ENCODE results near the gene USP17L18. TPM values are rescaled to one million over a fixed set of nuclear protein-coding genes. Genes with fewer than 3 reads are reported as not detected.
"Not testable (repeated sequence)": the region's sequence is repeated elsewhere in the genome, so short reads cannot be mapped to it uniquely, and the experiment has no call there.

Gene USP17L18
- total RNA-seq, 1 donor from 2014 or later, result not detected

- intact Hi-C loops (cut with DNase I); H3K4me3 ChIP-seq; H3K36me3 ChIP-seq: not testable (repeated sequence)
Observed at GRCh38 chr4:9267319-9267718, 18.9 kb downstream of the USP17L18 start, which contains the start of gene USP17L22. TSS of gene USP17L22 (plus strand) at chr4:9267619. CDS start at chr4:9267619, 0 bp downstream.

GRCh38 chr4:9271719-9272118, 23.3 kb downstream of the USP17L18 start:
- H3K27ac ChIP-seq; H3K4me1 ChIP-seq; ATAC-seq; H3K27me3 ChIP-seq (ENCODE audit: low read depth); H3K9me3 ChIP-seq; H3K4me3 ChIP-seq; H3K36me3 ChIP-seq; intact Hi-C loops (cut with DNase I): not testable (repeated sequence)
- DNase-seq, result peak; percentile 67

More at GRCh38 chr4:9267319-9267718, 18.9 kb downstream of the USP17L18 start, which contains the start of gene USP17L22:
- ATAC-seq; H3K4me1 ChIP-seq; H3K27ac ChIP-seq; H3K9me3 ChIP-seq; DNase-seq; H3K27me3 ChIP-seq (ENCODE audit: low read depth): not testable (repeated sequence)

Other genes with a start within 250 kb of the USP17L18 start
- not detected for gene FAM90A26, start 78.2 kb upstream of the USP17L18 start, total RNA-seq
- gene USP17L10, start 38.0 kb upstream of the USP17L18 start, total RNA-seq, result not detected
- gene USP17L11, start 33.2 kb upstream of the USP17L18 start, total RNA-seq, result not detected
- not detected for gene USP17L12, start 28.5 kb upstream of the USP17L18 start, total RNA-seq
- not detected for gene USP17L13, start 23.7 kb upstream of the USP17L18 start, total RNA-seq
- not detected for gene USP17L15, start 14.2 kb upstream of the USP17L18 start, total RNA-seq
- not detected for gene USP17L17, start 4.8 kb upstream of the USP17L18 start, total RNA-seq
- not detected for gene USP17L19, start 4.7 kb downstream of the USP17L18 start, total RNA-seq
- gene USP17L20, start 9.5 kb downstream of the USP17L18 start, total RNA-seq, result not detected
- gene USP17L21, start 14.2 kb downstream of the USP17L18 start, total RNA-seq, result not detected
- gene USP17L22, start 19.0 kb downstream of the USP17L18 start, total RNA-seq, result not detected
- gene USP17L24, start 76.5 kb downstream of the USP17L18 start, total RNA-seq, result not detected
- not detected for gene USP17L25, start 81.3 kb downstream of the USP17L18 start, total RNA-seq
- not detected for gene USP17L26, start 86.0 kb downstream of the USP17L18 start, total RNA-seq
- not detected for gene USP17L5, start 90.8 kb downstream of the USP17L18 start, total RNA-seq
- gene USP17L27, start 95.5 kb downstream of the USP17L18 start, total RNA-seq, result not detected
- not detected for gene USP17L28, start 100.3 kb downstream of the USP17L18 start, total RNA-seq
- not detected for gene USP17L29, start 105.0 kb downstream of the USP17L18 start, total RNA-seq
- not detected for gene USP17L30, start 114.5 kb downstream of the USP17L18 start, total RNA-seq
- not detected for gene DEFB131A, start 195.8 kb downstream of the USP17L18 start, total RNA-seq